HepG2 (cell line): ENCODE results near the gene SSBP4. TPM values are rescaled to one million over a fixed set of nuclear protein-coding genes. Genes with fewer than 3 reads are reported as not detected.

Experiments
- BRCA1 ChIP-seq: sonication (generic); formaldehyde crosslinking; IDR thresholded peaks from 2 replicates; pipeline ENCODE4 v1.4.0; 2020; ENCODE audit warnings: missing genetic modification reagents
- NPAS2 ChIP-seq: sonication (generic); formaldehyde crosslinking; IDR thresholded peaks from 2 replicates; pipeline ENCODE4 v1.8.0; 2022; ENCODE audit warnings: mild to moderate bottlenecking, missing genetic modification reagents, borderline replicate concordance
- RELA ChIP-seq: sonication (generic); formaldehyde crosslinking; IDR thresholded peaks from 2 replicates; pipeline ENCODE4 v1.4.0; 2020; ENCODE audit warnings: missing genetic modification reagents
- TRIM24 ChIP-seq: sonication (generic); formaldehyde crosslinking; IDR thresholded peaks from 2 replicates; pipeline ENCODE4 v1.8.0; 2022; ENCODE audit warnings: mild to moderate bottlenecking, missing genetic modification reagents
- ZBTB20 ChIP-seq: sonication (generic); formaldehyde crosslinking; IDR thresholded peaks from 2 replicates; pipeline ENCODE4 v1.8.1; 2023; ENCODE audit warnings: missing genetic modification reagents, low read depth, mild to moderate bottlenecking, borderline replicate concordance
- ZBTB7B ChIP-seq: sonication (generic); formaldehyde crosslinking; IDR thresholded peaks from 2 replicates; pipeline ENCODE4 v1.4.0; 2020; ENCODE audit warnings: missing genetic modification reagents
- ZNF143 ChIP-seq: sonication (generic); formaldehyde crosslinking; IDR thresholded peaks from 2 replicates; pipeline ENCODE4 v1.4.0; 2020; ENCODE audit warnings: missing genetic modification reagents
- ZNF333 ChIP-seq: sonication (generic); formaldehyde crosslinking; IDR thresholded peaks from 2 replicates; pipeline ENCODE4 v1.4.0; 2020; ENCODE audit warnings: mild to moderate bottlenecking, missing genetic modification reagents, borderline replicate concordance
- ZNF572 ChIP-seq: sonication (generic); formaldehyde crosslinking; IDR thresholded peaks from 2 replicates; pipeline ENCODE4 v1.5.1; 2020; ENCODE audit warnings: mild to moderate bottlenecking, missing genetic modification reagents
- ZNF781 ChIP-seq: sonication (generic); formaldehyde crosslinking; IDR thresholded peaks from 2 replicates; pipeline ENCODE4 v1.5.1; 2020; ENCODE audit warnings: borderline replicate concordance, mild to moderate bottlenecking, missing genetic modification reagents; ENCODE audit errors: not compliant biosample characterization
- ZNF790 ChIP-seq: sonication (generic); formaldehyde crosslinking; IDR thresholded peaks from 2 replicates; pipeline ENCODE4 v1.8.0; 2022; ENCODE audit warnings: missing genetic modification reagents, mild to moderate bottlenecking, borderline replicate concordance
- polyA plus RNA-seq, 8 experiments: library from polyadenylated mRNA; depleted of rRNA in 3 of 8; stranded (reverse) in 7 of 8; unstranded in 1 of 8; fragments of >200 nt; fragmentation: Illumina TruSeq in 4 of 8; extraction: Trizol in 4 of 8; gene quantifications; 2 replicates each; pipeline versions ENCODE4 v1.2.1 to v1.2.3, GENCODE V29; 2011 to 2016; ENCODE audit warnings: low read depth in 4 of 8, missing spikeins in 1 of 8, mixed read lengths in 1 of 8; ENCODE audit not compliant: insufficient read depth in 1 of 8
- total RNA-seq, 5 experiments: library from RNA; depleted of rRNA; stranded (reverse); fragments of >200 nt; fragmentation: Illumina TruSeq; extraction: Trizol; gene quantifications; 2 replicates each; pipeline ENCODE4 v1.2.3, GENCODE V29; 2016; ENCODE audit warnings: low read depth in 1 of 5
- TF ChIP-seq, protein P1 (sequence below): sonication (generic); formaldehyde crosslinking; IDR thresholded peaks from 2 replicates; pipeline ENCODE4 v1.4.0; 2020; ENCODE audit warnings: missing genetic modification reagents, borderline replicate concordance
- TF ChIP-seq, protein P2 (sequence below): sonication (generic); formaldehyde crosslinking; IDR thresholded peaks from 2 replicates; pipeline ENCODE4 v1.4.0; 2020; ENCODE audit warnings: mild to moderate bottlenecking, missing genetic modification reagents, borderline replicate concordance

SSBP4 gene
- total and polyA plus RNA-seq, 2 of the 13 experiments (the other 11 are each of a cell fraction or from before 2014, with no cell fraction given), result 20.8 to 39.5 TPM

- TF ChIP-seq, protein P1, sequence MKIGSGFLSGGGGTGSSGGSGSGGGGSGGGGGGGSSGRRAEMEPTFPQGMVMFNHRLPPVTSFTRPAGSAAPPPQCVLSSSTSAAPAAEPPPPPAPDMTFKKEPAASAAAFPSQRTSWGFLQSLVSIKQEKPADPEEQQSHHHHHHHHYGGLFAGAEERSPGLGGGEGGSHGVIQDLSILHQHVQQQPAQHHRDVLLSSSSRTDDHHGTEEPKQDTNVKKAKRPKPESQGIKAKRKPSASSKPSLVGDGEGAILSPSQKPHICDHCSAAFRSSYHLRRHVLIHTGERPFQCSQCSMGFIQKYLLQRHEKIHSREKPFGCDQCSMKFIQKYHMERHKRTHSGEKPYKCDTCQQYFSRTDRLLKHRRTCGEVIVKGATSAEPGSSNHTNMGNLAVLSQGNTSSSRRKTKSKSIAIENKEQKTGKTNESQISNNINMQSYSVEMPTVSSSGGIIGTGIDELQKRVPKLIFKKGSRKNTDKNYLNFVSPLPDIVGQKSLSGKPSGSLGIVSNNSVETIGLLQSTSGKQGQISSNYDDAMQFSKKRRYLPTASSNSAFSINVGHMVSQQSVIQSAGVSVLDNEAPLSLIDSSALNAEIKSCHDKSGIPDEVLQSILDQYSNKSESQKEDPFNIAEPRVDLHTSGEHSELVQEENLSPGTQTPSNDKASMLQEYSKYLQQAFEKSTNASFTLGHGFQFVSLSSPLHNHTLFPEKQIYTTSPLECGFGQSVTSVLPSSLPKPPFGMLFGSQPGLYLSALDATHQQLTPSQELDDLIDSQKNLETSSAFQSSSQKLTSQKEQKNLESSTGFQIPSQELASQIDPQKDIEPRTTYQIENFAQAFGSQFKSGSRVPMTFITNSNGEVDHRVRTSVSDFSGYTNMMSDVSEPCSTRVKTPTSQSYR (CRISPR knock-in tag), result peak; percentile 40; the same call in 1 of the 2 replicates
- TF ChIP-seq ZNF333 (no peak), ZNF790 (no peak), ZNF781 (CRISPR knock-in tag) (no peak), BRCA1 (CRISPR knock-in tag) (no peak), RELA (no peak), ZNF572 (CRISPR knock-in tag) (no peak), ZBTB20 (CRISPR knock-in tag) (no peak), TRIM24 (no peak), ZNF143 (CRISPR knock-in tag) (no peak; the same call in 1 of the 2 replicates), NPAS2 (CRISPR knock-in tag) (no peak), ZBTB7B (no peak)
- TF ChIP-seq, protein P2, sequence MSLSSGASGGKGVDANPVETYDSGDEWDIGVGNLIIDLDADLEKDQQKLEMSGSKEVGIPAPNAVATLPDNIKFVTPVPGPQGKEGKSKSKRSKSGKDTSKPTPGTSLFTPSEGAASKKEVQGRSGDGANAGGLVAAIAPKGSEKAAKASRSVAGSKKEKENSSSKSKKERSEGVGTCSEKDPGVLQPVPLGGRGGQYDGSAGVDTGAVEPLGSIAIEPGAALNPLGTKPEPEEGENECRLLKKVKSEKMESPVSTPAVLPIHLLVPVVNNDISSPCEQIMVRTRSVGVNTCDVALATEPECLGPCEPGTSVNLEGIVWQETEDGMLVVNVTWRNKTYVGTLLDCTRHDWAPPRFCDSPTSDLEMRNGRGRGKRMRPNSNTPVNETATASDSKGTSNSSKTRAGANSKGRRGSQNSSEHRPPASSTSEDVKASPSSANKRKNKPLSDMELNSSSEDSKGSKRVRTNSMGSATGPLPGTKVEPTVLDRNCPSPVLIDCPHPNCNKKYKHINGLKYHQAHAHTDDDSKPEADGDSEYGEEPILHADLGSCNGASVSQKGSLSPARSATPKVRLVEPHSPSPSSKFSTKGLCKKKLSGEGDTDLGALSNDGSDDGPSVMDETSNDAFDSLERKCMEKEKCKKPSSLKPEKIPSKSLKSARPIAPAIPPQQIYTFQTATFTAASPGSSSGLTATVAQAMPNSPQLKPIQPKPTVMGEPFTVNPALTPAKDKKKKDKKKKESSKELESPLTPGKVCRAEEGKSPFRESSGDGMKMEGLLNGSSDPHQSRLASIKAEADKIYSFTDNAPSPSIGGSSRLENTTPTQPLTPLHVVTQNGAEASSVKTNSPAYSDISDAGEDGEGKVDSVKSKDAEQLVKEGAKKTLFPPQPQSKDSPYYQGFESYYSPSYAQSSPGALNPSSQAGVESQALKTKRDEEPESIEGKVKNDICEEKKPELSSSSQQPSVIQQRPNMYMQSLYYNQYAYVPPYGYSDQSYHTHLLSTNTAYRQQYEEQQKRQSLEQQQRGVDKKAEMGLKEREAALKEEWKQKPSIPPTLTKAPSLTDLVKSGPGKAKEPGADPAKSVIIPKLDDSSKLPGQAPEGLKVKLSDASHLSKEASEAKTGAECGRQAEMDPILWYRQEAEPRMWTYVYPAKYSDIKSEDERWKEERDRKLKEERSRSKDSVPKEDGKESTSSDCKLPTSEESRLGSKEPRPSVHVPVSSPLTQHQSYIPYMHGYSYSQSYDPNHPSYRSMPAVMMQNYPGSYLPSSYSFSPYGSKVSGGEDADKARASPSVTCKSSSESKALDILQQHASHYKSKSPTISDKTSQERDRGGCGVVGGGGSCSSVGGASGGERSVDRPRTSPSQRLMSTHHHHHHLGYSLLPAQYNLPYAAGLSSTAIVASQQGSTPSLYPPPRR (CRISPR knock-in tag), result 0 out of 2 replicates have a peak, but pooled peaks have one; percentile 14
These were observed at the start of gene SSBP4 (continued) for GRCh38 chr19:18419195-18419698.
